OCI-LY7 (cell line): ENCODE measurements around the gene TWSG1.

Experiments used
- CTCF ChIP-seq: fragments of 200-600 bp; sonication (generic); conservative IDR thresholded peaks from 2 replicates; pipeline ENCODE4 v1.5.1; 2014; ENCODE audit warnings: mild to moderate bottlenecking, antibody characterized with exemption, low read length, moderate library complexity, mixed read lengths
- EZH2phosphoT487 ChIP-seq: fragments of 200-600 bp; sonication (generic); IDR thresholded peaks from 2 replicates; pipeline ENCODE4 v1.6.1; 2018; ENCODE audit warnings: low read depth, borderline replicate concordance, mild to moderate bottlenecking, mixed run types, antibody characterized with exemption, low read length, moderate library complexity, mixed read lengths

- TF ChIP-seq CTCF (no peak), EZH2phosphoT487 (no peak)
Measured at GRCh38 chr18:9364242-9364641, 29.7 kb downstream of the TWSG1 start.
